GM23338 (cell line): ENCODE results near the gene CDH23. TPM values are rescaled to one million over a fixed set of nuclear protein-coding genes. Genes with fewer than 3 reads are reported as not detected.

Source experiments
- ATAC-seq: fragments of 200-7000 bp; cut with Tn5 transposase; 3 replicates; pipeline ENCODE4 v1.9.1; 2020
- DNase-seq: peaks from one replicate; pipeline ENCODE4 v3.0.0-alpha.2; 2015; ENCODE audit warnings: low spot score
- H2AFZ ChIP-seq: fragments of 200-600 bp; sonication (generic); 2 replicates; pipeline ENCODE4 v1.8.0; 2016; ENCODE audit warnings: antibody characterized with exemption, mild to moderate bottlenecking, moderate library complexity
- H3F3A ChIP-seq: fragments of 200-600 bp; sonication (generic); replicated peaks from 2 replicates; pipeline ENCODE4 v1.8.0; 2017; ENCODE audit warnings: antibody characterized with exemption, mixed run types, low read depth
- H3K27ac ChIP-seq: fragments of 200-600 bp; sonication (generic); 2 replicates; pipeline ENCODE4 v1.6.1; 2016; ENCODE audit warnings: low read depth
- H3K27me3 ChIP-seq: fragments of 200-600 bp; sonication (generic); 2 replicates; pipeline ENCODE4 v1.8.0; 2016; ENCODE audit warnings: mild to moderate bottlenecking, mixed run types, moderate library complexity; ENCODE audit not compliant: insufficient read depth
- H3K36me3 ChIP-seq: fragments of 200-600 bp; sonication (generic); 2 replicates; pipeline ENCODE4 v1.8.0; 2016; ENCODE audit warnings: mild to moderate bottlenecking; ENCODE audit not compliant: insufficient read depth
- H3K4me1 ChIP-seq: fragments of 200-600 bp; sonication (generic); 2 replicates; pipeline ENCODE4 v1.8.0; 2016; ENCODE audit warnings: mild to moderate bottlenecking, moderate library complexity; ENCODE audit not compliant: insufficient read depth
- H3K4me2 ChIP-seq: fragments of 200-600 bp; sonication (generic); 2 replicates; pipeline ENCODE4 v1.7.1; 2017; ENCODE audit warnings: mixed run types
- H3K4me3 ChIP-seq: fragments of 200-600 bp; sonication (generic); 2 replicates; pipeline ENCODE4 v1.6.1; 2016; ENCODE audit warnings: mixed run types
- H3K79me2 ChIP-seq: fragments of 200-600 bp; sonication (generic); replicated peaks from 2 replicates; pipeline ENCODE4 v1.8.0; 2017; ENCODE audit warnings: mild to moderate bottlenecking; ENCODE audit not compliant: insufficient read depth
- H3K9me2 ChIP-seq: fragments of 200-600 bp; sonication (generic); 2 replicates; pipeline ENCODE4 v1.8.0; 2017; ENCODE audit not compliant: insufficient read depth
- H4K20me1 ChIP-seq: fragments of 200-600 bp; sonication (generic); replicated peaks from 2 replicates; pipeline ENCODE4 v1.8.0; 2017; ENCODE audit warnings: mild to moderate bottlenecking; ENCODE audit not compliant: insufficient read depth
- H3K27ac Mint-ChIP-seq: 2 replicates; pipeline ENCODE4 v1.8.0; 2020; ENCODE audit warnings: inconsistent platforms, mild to moderate bottlenecking, moderate library complexity, mixed read lengths
- H3K27me3 Mint-ChIP-seq: 3 replicates; pipeline ENCODE4 v1.8.0; 2022; ENCODE audit warnings: low read depth, mild to moderate bottlenecking, moderate library complexity, mixed read lengths, inconsistent platforms; ENCODE audit not compliant: insufficient read depth, poor library complexity
- H3K36me3 Mint-ChIP-seq: 3 replicates; pipeline ENCODE4 v1.8.0; 2021; ENCODE audit warnings: low read depth, mild to moderate bottlenecking, inconsistent platforms, moderate library complexity, mixed read lengths
- H3K4me1 Mint-ChIP-seq: 3 replicates; pipeline ENCODE4 v1.8.0; 2020; ENCODE audit warnings: mild to moderate bottlenecking, inconsistent platforms, mixed read lengths
- H3K4me3 Mint-ChIP-seq: 3 replicates; pipeline ENCODE4 v1.8.0; 2021; ENCODE audit warnings: moderate library complexity, mild to moderate bottlenecking, inconsistent platforms, mixed read lengths
- H3K9me3 Mint-ChIP-seq: 3 replicates; pipeline ENCODE4 v1.8.0; 2020; ENCODE audit warnings: moderate library complexity, mild to moderate bottlenecking, inconsistent platforms, mixed read lengths
- CREB1 ChIP-seq: fragments of 250-450 bp; sonication (Bioruptor Pico); IDR thresholded peaks from 2 replicates; pipeline ENCODE4 v1.5.0; 2020; ENCODE audit warnings: low read depth, mild to moderate bottlenecking, moderate library complexity
- CTCF ChIP-seq, 2 experiments: fragments of 200-600 bp in 1 of 2; sonication (generic) in 1 of 2; conservative IDR thresholded peaks; 2 replicates each; pipeline versions ENCODE4 v1.5.1 to v1.6.1; 2016 to 2017; ENCODE audit warnings: antibody characterized with exemption in 2 of 2, low read depth in 2 of 2, mild to moderate bottlenecking in 2 of 2, moderate library complexity in 1 of 2
- ETS1 ChIP-seq: IDR thresholded peaks from 2 replicates; pipeline ENCODE4 v1.6.1; 2016; ENCODE audit warnings: antibody characterized with exemption
- EZH2 ChIP-seq: fragments of 200-600 bp; sonication (generic); IDR thresholded peaks from one replicate; pipeline ENCODE4 v1.8.0; 2017; ENCODE audit warnings: antibody characterized with exemption, mild to moderate bottlenecking, low read depth; ENCODE audit not compliant: unreplicated experiment
- EZH2phosphoT487 ChIP-seq: fragments of 200-600 bp; sonication (generic); IDR thresholded peaks from one replicate; pipeline ENCODE4 v1.8.1; 2018; ENCODE audit warnings: antibody characterized with exemption; ENCODE audit not compliant: unreplicated experiment
- JUNB ChIP-seq: IDR thresholded peaks from one replicate; pipeline ENCODE4 v1.6.1; 2016; ENCODE audit warnings: antibody characterized with exemption; ENCODE audit not compliant: unreplicated experiment
- NANOG ChIP-seq: IDR thresholded peaks from 2 replicates; pipeline ENCODE4 v1.6.1; 2016; ENCODE audit warnings: antibody characterized with exemption, borderline replicate concordance
- POLR2AphosphoS5 ChIP-seq: IDR thresholded peaks from 2 replicates; pipeline ENCODE4 v1.6.1; 2016; ENCODE audit warnings: antibody characterized with exemption, low read depth
- REST ChIP-seq: IDR thresholded peaks from one replicate; pipeline ENCODE4 v1.6.1; 2018; ENCODE audit warnings: antibody characterized with exemption; ENCODE audit not compliant: unreplicated experiment
- STAT1 ChIP-seq: IDR thresholded peaks from one replicate; pipeline ENCODE4 v1.6.1; 2016; ENCODE audit warnings: antibody characterized with exemption; ENCODE audit not compliant: unreplicated experiment
- ZNF114 ChIP-seq: fragments of 250-450 bp; sonication (Bioruptor Pico); IDR thresholded peaks from 2 replicates; pipeline ENCODE4 v1.5.0; 2020; ENCODE audit warnings: mild to moderate bottlenecking, moderate library complexity
- ZNF331 ChIP-seq: fragments of 250-450 bp; sonication (Bioruptor Pico); IDR thresholded peaks from 2 replicates; pipeline ENCODE4 v1.5.0; 2020; ENCODE audit warnings: low read depth, mild to moderate bottlenecking, moderate library complexity
- ZNF462 ChIP-seq: fragments of 250-450 bp; sonication (Bioruptor Pico); IDR thresholded peaks from 2 replicates; pipeline ENCODE4 v1.5.0; 2020; ENCODE audit warnings: mild to moderate bottlenecking, moderate library complexity
- polyA plus RNA-seq: library from polyadenylated mRNA; unstranded; fragments of >200 nt; fragmentation: Nextera tagmentation; extraction: Ambion mirVana; gene quantifications from 2 replicates; pipeline ENCODE4 v1.2.1, GENCODE V29; 2016
- total RNA-seq: library from RNA; depleted of rRNA; stranded (reverse); fragments of >200 nt; shearing (Covaris generic); gene quantifications from 2 replicates; pipeline ENCODE4 v1.2.3, GENCODE V29; 2014

CDH23 gene
- total and polyA plus RNA-seq, 2 experiments from 2014 or later = 0.95 to 4.3 TPM

- H3K4me2 ChIP-seq = 0 out of 2 replicates have a peak overlapping the region, but pooled peaks have one; percentile 38
- H3K27ac ChIP-seq = no peak overlapping the region
- no peaks in the 10 kb centered on the region; the same call in 2 of the 3 replicates for H3K9me3 Mint-ChIP-seq
- TF ChIP-seq CTCF (conservative IDR thresholded peaks at IDR 0.05; ENCODE audit: low read depth in 2 of 2) (no peak), NANOG (no peak), REST (no peak), POLR2AphosphoS5 (no peak), EZH2phosphoT487 (no peak), JUNB (no peak), ETS1 (no peak), ZNF114 (no peak), STAT1 (no peak), ZNF462 (CRISPR knock-in tag) (no peak), EZH2 (no peak), ZNF331 (CRISPR knock-in tag) (no peak), CREB1 (no peak)
- DNase-seq (no peak), ATAC-seq (peak; percentile 15)
- H3K4me1 Mint-ChIP-seq = peaks cover 56% of the 10 kb centered on the region
- no peak overlapping the region for H2AFZ ChIP-seq
- H4K20me1 ChIP-seq = no peaks in the 10 kb centered on the region
- H3K36me3 ChIP-seq = no peaks in the 10 kb centered on the region
- no peaks in the 10 kb centered on the region for H3K9me2 ChIP-seq
- peaks cover 19% of the 10 kb centered on the region; the same call in 1 of the 2 replicates for H3K27me3 ChIP-seq
- no peaks in the 10 kb centered on the region for H3K79me2 ChIP-seq
- no peaks in the 10 kb centered on the region for H3K36me3 Mint-ChIP-seq
- no peak overlapping the region for H3K4me3 ChIP-seq
- peaks cover 15% of the 10 kb centered on the region for H3K27me3 Mint-ChIP-seq
- no peak overlapping the region for H3K4me3 Mint-ChIP-seq
- peaks cover 46% of the 10 kb centered on the region for H3K4me1 ChIP-seq
- H3F3A ChIP-seq = no peaks in the 10 kb centered on the region
- no peak overlapping the region for H3K27ac Mint-ChIP-seq
Observed at GRCh38 chr10:71638822-71639719, 242.4 kb downstream of the CDH23 start.
